Fibroblast of the conjunctiva (primary cell): ENCODE measurements around the gene ZC3H18.

Experiments
- DNase-seq: peaks from one replicate; pipeline ENCODE4 v3.0.0-alpha.2; 2010; ENCODE audit warnings: low read depth

ZC3H18 gene

DNA sequence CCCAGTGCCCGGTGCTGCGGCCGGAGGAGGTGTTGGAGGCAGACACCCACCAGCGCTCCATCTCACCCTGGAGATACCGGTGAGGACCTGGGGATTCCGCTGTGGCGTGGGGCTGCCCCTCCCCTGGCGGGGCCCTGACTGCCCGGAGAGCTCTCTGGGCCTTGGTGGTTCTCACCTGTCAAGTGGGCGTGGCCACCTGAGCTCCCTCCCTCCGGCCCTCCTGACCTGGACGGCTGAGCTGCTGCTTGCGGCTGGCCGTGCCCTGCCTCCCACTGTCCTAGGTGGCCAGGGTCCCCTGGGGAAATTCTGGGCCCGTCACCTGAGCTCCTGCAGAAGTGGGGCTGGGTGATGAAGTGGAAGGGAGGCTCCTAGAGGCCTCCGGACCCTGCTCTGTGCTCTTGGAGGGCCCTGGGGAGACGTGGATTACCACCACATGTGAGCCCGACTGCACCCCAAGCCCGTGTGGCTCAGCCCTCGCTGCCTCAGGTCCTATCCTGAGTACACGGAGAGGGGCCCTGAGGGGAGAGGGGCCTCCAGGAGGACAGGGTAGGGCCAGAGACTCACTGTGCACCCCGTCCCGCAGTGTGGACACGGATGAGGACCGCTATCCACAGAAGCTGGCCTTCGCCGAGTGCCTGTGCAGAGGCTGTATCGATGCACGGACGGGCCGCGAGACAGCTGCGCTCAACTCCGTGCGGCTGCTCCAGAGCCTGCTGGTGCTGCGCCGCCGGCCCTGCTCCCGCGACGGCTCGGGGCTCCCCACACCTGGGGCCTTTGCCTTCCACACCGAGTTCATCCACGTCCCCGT, 69.2 kb downstream of the ZC3H18 start:
- DNase-seq, result no peak

DNA sequence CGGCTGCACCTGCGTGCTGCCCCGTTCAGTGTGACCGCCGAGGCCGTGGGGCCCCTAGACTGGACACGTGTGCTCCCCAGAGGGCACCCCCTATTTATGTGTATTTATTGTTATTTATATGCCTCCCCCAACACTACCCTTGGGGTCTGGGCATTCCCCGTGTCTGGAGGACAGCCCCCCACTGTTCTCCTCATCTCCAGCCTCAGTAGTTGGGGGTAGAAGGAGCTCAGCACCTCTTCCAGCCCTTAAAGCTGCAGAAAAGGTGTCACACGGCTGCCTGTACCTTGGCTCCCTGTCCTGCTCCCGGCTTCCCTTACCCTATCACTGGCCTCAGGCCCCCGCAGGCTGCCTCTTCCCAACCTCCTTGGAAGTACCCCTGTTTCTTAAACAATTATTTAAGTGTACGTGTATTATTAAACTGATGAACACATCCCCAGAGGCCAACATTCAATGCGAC, 69.9 kb downstream of the ZC3H18 start:
- DNase-seq, result no peak

DNA sequence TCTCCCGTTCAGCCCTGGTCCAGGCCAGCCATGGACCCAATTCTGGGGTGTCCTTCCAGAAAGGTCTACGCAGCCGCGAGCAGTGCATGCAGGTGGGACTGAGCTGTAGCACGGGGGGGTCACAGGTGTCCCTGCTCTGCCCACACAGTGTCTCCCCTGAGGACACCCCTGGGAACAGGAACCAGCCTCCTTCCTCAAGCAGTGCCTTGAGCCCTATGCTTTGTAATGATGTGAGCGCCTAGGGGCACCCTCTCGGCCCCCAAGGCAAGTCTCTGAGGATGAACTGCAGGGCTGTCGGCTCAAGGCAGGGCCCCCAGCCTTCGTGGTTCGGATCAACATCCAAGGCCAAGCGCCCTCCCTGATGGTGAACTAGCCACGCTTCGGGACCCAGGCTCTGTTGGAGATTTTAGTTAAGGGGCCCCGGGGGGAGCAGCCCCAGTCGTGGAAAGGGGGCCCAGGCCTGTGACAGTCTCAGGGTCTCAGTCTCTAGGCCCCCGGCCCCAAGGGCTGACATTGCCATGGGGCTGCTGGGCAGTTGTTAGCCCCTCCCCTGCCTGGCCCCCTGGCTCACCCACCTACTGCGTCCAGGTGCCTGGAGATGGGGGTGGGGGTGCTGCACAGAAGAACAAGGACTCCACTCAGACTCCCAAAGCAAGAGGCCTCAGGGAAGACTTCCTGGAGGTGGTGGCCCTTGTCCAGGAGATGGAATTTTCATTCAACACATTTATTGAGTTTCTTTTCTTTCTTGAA, 70.5 kb downstream of the ZC3H18 start:
- no peak for DNase-seq

DNA sequence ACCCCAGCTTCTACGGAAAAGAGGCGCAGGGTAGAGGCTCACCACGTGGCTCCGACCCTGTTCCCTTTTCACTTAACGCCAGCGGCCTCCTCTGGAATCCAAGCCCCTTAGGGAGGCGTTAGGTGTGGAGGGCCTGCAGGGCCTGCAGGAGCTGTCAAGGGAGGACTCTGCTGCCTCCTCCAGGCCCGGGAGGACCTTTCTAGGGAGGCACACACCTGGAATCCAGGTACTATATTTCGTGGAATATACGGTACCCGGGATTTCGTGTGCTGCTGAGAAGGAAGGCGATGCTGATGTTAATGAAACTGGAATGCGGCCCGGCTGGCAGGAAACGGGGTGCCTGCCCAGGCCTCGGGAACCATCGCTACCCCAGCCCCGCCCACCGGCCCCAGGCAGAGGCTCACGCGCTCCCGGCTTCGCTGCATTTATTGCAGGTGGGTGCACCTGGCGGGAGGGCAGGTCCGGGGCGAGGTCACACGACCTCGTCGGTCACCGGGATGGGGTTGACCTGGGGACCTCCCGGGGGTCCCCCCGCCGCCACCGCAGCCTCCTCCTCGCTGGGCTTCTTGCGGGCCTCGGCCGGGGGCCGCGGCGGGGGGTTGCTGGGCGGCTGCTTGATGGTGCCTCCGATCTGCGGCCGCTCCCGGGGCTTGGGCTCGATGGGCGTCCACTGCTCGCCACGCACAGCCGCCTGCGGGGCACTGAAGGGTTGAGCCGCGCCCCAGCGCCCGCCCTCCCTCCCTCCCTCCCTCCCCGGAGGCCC, 72.9 kb downstream of the ZC3H18 start:
- no peak for DNase-seq

DNA sequence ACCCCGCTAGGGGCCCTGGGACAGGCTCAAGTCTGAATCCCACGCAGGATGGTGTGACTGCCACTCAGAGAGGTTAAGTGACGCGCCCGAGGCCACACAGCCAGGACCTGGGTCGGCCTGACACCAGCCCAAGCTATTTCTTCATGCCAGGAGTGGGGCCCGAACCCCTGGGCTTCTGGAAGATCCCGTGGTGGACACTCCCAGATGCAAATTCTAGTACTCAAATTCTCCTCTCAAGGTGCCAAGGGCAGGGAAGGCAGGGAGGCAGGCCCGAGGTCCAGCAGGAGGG, 73.4 kb downstream of the ZC3H18 start:
- DNase-seq, result no peak

DNA sequence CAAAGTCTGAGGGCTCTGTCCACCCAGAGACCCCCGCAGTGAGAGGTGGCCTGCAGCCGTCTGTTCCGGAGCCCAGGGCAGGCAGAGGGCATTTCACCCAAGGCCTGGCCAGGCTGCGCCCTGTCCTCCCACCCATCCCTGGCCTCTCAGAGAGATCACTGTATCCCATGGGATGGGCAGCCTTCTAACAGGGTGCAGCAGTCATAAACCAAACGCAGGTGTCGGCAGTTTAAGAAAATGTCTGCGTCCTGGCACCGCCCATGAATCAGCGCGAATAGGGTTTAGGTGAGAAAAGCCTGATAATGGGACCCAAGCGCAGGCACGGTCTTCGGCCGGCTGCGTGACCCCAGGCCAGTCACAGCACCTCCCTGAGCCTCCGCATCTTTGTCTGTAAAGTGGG, 75.3 kb downstream of the ZC3H18 start:
- DNase-seq, result no peak

DNA sequence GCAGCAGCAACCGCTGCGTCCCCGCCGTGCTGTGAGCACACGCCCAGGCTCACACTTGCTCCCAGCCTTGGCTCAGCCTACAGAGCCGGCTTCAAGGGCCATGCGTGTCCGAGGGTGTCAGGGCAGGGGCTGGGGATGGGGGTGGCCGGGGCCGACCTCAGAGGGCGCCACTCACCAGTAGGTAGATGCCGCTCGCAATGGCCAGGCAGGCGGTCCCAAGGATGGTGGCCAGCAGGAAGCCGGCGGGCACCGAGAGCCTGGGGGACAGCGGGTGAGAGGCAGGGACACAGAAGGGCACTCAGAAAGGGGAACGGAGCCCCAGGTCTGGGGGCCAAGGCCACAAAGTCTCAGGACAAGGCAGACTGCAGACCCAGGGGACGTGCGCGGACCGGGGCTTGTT, 75.7 kb downstream of the ZC3H18 start:
- no peak for DNase-seq

DNA sequence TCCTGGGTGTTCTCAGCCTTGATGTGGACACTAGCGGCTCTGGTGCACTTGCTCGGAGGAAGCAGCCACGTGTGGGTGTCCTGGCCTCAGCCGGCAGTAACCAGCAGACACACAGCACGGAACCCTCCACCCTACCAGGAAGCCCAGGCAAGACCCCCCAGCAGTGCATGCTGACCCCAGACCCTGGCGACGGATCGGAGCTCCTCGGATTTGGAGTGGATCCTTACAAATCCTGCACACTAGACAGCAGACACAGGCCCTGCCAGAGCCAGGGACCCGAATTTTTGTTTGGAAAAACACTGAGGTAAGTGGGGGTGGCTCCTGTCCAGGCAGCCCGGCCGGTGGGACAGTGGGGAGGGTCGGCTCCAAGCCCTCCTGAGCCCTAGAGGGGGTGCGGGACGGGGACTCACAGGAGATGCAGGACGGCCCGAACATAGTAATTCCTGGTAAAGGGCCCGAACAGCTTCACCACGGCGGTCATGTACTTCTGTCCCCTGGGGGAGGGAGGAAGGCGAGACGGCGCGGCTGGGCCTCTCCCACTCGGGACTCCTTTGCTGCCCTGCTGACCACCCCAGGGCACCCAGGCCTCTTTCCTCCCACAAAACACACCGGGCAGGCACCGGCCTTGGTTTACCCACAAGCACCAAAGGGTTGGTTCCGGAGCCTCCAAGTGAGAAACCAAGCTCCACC, 76.3 kb downstream of the ZC3H18 start:
- DNase-seq, result no peak

DNA sequence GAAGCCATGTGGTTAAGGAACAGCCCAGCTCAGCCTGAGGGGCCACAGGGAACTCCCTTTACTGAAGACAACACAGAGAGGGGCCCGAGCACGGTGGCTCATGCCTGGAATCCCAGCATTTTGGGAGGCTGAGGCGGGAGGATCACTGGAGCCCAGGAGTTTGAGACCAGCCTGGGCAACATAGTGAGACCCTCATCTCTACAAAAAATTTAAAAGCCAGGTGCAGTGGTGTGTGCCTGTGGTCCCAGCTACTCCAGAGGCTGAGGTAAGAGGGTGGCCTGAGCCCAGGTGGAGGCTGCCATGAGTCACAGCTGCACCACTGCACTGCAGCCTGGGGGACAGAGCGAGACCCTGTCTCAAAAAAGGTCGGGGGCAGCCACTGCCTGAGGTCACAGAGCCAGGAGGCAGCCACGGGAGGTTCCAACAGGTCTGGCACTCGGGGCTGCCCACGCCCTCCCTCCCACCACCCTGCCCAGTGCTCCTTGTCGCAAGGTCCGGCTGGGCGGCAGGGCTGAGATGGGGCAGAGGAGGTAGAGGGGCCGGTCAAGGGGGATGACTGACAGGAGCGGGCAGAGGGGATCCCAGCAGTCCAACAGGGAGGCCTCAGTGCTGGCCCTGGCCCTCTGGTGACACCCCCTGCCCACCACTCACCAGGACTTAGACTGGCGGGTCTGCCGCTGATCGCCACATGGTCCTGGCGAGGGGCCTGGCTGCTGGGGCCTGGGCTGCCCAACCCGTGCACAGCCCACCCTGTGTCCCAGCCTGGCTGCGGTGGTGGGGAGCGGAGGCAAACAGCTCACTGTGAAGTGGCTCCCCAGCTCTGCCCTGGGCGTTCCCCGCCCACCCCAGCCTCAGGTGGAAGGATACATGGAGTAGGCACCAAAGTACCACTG, 77.2 kb downstream of the ZC3H18 start:
- DNase-seq, result no peak

DNA sequence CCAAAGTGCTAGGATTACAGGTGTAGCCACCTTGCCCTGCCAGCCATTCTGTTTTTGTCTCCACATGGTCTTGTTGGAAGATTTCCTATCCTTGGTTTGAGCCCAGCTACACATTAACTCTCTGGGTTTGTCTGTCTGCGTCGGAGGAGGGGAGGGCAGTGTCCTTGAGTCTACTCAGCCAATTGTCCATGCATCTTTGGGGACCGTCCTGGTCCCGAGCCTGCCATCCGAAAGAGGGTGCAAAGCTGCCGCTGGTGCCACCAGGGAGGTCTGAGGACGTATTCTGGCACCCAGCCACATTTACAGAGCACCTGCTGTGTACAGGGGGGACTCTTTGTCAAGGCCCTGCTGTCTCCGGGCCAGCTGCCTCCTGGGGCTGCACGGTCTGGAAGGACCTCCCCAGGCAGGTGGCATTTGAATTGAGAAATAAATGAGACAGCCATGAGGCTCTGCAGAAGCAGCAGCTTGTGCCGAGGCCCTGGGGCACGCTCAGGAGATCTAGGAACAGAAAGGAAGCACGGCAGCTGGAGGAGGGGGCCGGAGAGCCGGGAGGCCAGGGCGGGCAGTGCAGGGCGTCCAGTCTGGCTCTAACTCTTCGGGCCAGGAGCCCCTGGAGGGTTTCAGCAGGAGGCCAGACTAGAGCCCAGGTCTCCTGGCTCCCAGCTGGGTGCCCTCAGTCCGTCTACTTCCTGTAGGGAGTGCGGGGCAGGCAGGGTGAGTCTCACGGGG, 79.2 kb downstream of the ZC3H18 start:
- no peak for DNase-seq

DNA sequence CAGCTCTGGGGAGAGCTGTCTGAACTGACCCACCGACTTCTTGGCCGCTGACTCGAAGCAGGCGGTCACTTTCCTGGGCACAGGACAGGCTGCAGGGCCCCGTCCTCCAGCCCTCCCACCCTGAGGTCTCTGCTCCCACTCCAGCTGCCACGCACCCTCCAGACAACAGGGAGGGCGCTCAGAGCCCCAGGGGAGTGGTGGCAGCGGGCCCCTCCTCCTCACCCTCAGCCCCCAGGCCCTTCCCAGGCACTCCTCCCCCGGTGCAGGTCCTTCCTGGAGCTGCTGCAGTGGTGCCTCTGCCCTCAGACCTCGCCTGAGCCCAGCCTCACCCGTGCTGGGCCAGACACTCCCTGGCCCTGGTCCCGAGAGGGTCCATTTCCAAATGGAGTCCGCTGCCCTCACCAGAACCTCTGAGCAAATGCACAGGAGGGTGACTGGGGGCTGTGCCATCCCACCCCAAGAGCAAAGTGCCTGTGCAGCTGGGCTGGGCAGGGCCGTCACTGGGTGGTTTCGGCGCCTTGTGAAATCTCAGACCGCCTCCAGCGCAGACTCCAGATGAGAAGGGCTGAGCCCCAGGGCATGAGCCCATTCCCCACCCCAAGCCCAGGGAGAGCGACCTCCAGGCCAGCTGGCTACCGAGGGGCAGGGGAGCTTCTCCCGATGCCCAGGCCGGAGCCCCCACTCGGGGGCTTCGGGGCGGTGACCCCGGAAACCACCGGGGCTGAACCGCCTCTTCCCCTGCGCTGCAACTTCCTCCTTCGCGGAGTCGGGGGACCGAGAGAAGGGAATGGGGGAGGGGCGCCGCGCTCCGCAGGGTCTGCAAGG, 79.9 kb downstream of the ZC3H18 start:
- DNase-seq, result no peak

DNA sequence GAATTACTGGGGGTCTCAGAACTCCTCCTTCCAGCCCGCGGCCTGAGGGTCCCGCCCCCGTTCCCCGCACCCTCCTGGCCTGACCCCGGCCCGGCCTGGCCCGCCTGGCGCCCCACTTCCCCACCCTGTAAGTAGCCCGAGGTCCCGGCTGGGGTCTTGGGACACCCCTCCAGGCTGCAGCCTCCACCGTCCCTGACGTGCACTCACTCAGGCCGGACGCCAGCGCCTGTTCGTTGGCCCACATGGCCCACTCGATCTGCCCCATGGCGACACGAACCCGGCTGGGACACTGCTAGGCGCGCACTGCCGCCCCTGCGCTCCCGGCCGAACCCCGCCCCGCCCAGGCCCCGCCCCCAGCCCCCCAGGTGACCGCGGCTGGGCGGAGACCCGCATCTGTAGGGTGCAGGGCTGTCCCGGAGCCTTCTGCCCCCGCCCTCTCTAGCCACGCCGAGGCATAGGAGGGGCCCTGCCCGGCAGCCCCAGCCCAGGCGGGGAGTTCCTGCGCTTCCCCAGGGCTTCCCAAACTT, 80.6 kb downstream of the ZC3H18 start, which contains the start of gene CYBA:
CYBA (minus strand) TSS at position 305 of the 527 bp plus-strand sequence; CDS start at position 265, 40 bp downstream.
- DNase-seq, result peak; percentile 18

DNA sequence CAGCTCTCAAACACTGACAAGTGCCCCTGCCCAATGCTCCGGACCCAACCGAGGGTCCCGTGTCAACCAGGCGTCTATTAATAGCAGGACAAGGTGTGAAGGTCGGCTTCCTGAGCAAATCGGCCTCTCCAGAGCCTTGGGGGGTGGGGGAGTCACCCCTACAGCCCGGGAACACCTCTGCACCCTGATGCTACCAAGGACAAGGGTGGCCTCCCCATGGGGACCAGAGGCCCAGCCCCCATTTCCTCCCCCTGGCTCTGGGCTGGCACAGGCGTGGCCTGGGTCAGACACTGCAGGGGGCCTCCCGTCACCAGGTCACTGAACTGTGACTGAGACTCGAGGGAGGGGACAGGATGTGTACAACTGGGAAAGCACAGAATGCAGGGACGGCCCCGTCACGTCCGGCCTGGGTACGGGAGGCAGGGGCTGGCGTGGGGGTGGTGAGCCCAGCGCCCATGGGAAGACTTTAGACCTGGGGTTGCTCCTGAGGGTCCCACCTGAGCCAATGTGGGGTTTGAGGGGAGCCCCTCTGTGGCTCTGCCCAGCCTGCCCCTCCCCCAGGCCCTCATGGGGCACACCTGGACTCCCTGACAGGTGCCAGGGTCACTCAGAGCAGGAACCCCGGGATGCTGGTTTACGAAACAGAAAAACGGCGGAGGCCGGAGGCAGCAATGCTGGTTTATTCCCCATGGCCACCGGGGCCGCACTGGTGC, 81.2 kb downstream of the ZC3H18 start:
- DNase-seq, result no peak

DNA sequence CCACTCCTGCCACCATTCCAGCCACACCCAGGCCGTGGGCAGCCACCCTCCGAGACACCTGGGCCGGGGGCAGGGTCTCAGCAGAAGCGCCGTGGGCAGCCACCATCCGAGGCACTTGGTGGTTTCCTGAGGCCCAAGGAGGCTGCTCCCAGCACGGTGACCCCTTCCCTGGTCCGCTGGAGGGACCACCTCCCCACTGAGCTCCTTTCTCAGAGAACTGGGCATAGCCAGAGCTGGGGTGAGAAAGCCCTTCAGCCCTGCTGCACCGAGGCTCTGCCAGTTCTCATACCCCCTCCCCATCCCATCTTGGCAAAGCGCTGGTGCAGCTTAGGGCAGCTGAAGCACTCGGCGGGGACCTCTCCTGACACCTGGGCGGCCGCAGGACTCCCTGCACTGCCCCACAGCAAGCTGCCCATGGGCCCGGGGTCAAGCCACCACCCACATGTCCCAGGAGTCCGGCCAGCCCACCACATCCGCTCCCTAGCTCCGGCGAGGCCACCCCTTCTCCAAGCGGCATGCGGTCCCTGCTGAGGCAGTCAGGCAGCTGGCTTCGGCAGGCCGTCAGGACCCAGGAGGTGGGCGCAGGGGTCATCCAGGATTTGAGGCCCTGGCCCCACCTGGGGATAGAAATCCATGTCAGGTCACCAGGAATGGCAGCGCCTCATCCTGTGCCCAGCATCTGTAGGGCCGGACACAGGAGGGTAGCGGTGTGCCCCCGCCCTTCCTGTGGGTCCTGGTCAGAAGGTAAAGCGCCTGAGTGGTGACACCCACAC, 82.0 kb downstream of the ZC3H18 start:
- no peak for DNase-seq

DNA sequence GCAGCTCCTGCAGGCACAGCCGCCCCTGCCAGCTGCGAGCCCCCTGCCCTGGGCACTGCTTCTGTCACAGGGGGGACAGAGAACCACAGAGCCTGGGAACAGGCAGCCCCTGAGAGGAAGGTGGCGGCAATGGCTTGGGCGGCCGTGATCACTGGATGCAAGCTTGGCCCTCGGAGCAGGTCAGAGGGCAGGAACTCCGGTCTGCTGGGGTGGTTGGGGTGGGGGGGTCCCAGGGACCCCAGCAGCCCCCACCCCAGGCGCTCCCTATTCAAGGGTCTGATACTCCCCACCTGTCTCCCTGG, 82.5 kb downstream of the ZC3H18 start:
- DNase-seq, result no peak

DNA sequence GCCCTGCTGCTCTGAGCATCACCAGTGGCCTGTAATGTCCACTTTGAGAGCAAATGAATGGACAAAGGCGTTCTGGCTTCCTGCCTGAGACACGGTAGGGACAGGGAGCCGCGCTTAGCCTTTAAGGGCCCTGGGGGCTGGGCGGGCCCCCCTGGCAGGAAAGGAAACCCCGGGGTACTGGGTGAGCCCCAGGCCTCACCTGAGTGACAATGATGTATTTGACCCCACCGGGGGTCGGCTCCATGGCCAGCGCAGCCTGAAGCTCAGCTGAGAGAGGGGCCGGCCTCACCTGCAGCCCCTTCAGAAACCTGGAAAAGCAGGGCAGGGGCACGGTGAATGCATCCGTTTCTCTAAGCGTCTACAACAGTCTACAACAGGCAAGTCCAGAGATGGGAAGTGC, 82.9 kb downstream of the ZC3H18 start:
- DNase-seq, result no peak

DNA sequence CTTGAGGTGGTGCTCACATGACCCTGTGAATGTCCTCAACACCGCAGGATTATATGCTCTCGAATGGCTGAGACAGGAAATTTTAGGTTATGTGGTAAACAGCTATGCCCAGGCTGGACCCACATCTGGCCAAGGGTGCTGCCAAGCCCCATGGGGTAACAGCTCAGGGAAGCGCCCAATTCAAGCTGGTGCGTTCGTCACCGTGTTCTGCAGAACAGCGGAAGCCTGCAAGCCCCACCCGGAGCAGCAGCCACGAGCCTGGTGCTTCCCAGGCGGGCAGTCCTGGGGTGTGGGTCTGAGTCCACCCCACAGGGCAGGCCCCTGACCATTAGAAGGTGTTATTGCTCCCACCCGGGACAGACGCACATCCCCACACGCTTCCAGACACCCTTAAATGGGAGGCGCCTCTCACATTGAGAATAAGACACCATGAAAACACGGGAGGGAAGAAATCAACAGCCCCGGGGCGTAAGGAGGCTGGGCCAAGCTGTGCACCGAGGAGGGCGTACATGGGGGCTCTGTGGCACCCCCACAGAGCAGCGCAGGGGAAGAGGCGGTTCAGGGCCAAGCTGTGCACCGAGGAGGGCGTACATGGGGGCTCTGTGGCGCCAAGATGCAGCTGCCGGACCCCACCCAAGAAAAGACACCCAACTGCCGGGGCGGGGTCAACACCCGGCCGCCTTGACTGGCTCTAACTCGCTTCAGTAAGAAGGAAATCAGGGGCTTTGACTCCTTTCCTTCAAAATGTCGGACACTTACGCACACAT, 83.6 kb downstream of the ZC3H18 start:
- no peak for DNase-seq
